Amniotic stem cell (primary cell): ENCODE data around the gene FAM153A.
"Not testable (repeated sequence)": the region's sequence is repeated elsewhere in the genome, so short reads cannot be mapped to it uniquely, and the experiment has no call there.

Experiments used
- DNase-seq: peaks from one replicate; lab custom pipeline; 2025; lab: John Stamatoyannopoulos, UW

FAM153A gene

DNA sequence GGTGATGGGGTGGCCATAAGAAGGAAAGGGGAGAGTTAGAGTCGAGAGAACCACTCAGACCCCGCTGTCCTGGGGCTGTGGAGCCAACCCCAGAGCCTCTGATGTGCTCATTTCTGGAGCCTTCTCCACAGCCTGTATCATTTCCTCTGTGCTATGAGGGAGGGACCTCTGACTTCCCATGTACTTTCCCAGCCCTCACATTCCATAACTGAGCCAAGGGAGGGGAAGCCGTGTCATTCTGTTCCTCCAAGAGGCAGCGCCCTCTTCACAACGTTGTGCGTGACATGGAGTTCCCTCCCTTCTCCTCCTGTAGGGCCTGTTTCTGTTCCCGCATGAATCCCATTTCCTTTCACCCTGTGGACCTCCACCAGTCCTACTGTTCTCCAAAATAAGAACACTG, 57.8 kb downstream of the FAM153A start:
- DNase-seq, result not testable (repeated sequence)

DNA sequence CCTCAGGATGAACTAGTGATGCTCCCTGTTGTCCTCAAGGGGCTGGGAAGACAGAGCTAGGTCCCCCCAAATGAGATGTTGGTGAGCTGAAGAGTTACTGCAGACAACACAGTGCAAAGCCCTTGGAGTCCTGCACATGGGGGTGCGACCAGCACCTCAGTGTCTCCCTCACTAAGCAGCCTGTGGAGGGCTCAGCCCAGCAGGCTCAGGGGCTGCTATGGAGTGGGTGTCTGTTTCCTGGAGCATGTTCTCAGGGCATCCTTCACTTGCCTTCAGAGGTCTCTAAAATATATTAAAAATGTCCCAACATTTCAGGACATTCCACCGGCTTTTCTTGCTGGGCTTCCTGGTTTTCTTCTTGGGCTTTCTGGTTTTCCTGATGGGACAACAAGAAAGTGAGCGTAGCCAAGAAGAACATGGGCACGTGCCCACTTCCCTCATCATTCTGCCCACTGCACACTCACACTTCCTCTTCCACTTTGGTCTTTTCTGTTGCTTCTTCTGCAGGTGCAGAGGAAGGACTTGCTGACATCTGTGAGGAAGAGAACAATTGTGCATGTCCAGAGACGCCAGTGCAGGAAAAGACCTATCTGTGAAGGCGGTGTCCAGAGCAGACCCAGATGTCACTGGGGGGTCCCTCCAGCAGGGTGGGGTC, 58.7 kb downstream of the FAM153A start:
- not testable (repeated sequence) for DNase-seq

DNA sequence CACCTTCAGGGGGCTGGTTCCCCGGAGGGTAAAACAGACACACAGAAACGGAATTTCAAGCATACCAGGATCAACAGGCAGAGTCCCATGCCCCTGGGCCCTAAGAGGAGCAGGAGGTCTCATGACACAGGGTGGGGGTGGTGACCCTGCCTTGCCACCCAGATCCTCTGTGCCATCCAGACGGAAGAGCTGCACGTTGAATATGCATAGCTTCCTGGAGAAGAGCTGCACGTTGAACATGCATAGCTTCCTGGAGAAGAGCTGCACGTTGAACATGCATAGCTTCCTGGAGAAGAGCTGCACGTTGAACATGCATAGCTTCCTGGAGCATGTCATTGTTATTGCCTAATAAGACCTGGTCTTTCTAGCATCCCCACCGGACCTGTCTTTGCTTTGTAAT, 59.9 kb downstream of the FAM153A start:
- not testable (repeated sequence) for DNase-seq

DNA sequence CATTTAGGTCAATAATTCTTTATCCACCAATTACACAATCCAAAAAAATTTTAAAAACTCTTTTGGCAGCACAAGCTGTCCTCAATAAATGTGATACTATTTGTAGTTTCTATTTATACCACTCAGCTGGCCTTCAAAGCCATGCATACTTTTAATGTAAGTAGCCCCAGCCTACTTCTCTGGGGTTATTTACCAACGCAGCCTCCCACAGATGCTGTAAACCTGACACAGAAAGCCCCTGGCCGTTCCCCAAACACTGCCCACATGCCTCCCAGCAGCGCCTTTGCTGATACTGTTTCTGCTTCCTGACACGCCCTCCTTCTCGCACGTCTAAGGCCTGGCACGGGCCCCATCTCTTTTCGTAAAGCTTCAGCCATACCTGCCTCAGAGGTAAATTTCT, 62.7 kb downstream of the FAM153A start:
- not testable (repeated sequence) for DNase-seq

DNA sequence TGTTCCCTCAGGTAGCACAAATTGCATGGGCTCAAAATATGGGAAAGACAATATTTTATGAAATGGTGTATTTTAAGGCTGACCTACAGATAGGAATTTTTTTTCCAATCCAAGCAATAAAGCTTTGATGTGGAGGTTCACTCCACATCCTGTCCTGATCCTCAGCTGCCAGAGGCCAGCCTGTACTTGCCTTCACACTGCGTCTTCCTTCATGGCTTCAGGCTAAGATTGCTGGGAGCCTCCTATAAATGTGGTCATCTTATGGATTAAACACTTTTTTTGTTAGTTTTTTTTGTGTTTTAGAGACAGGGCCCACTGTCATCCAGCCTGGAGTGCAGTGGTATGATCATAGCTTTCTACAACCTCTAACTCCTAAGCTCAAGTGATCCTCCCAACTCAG, 67.3 kb downstream of the FAM153A start:
- DNase-seq, result not testable (repeated sequence)

DNA sequence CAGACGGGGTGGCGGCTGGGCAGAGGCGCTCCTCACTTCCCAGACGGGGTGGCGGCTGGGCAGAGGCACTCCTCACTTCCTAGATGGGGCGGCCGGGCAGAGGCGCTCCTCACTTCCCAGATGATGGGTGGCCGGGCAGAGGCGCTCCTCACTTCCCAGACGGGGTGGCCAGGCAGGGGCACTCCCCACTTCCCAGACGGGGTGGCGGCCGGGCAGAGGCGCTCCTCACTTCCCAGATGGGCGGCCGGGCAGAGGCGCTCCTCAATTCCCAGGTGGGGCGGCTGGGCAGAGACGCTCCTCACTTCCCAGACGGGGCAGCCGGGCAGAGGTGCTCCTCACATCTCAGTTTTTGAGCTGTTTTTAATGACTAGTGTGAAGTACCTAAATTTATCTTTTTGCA, 86.6 kb downstream of the FAM153A start:
- not testable (repeated sequence) for DNase-seq

DNA sequence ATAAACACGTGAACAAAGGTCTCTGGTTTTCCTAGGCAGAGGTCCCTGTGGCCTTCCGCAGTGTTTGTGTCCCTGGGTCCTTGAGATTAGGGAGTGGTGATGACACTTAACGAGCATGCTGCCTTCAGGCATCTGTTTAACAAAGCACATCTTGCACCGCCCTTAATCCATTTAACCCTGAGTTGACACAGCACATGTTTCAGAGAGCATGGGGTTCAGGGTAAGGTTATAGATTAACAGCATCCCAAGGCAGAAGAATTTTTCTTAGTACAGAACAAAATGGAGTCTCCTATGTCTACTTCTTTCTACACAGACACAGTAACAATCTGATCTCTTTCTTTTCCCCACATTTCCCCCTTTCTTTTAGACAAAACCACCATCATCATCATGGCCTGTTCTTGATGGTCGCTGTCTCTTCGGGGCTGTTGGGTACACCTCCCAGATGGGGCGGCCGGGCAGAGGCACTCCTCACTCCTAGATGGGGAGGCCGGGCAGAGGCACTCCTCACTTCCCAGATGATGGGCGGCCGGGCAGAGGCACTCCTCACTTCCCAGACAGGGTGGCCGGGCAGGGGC, 87.3 kb downstream of the FAM153A start:
- DNase-seq, result not testable (repeated sequence)

DNA sequence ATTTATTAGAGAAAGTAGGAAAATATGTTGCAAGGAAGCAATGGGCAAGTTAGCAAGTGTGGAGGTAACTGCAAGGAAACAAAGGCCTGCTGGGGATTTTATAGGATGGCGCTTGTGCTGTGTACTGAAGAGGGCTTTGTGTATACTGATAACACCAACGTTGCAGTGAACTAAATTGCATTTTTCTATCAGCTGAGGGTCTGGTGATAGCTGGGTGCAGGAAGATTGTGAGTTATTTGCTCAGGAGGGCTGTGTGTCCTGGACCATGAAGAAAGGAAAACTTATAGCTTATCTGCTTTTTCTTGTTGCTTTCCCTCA, 88.2 kb downstream of the FAM153A start:
- DNase-seq, result not testable (repeated sequence)

DNA sequence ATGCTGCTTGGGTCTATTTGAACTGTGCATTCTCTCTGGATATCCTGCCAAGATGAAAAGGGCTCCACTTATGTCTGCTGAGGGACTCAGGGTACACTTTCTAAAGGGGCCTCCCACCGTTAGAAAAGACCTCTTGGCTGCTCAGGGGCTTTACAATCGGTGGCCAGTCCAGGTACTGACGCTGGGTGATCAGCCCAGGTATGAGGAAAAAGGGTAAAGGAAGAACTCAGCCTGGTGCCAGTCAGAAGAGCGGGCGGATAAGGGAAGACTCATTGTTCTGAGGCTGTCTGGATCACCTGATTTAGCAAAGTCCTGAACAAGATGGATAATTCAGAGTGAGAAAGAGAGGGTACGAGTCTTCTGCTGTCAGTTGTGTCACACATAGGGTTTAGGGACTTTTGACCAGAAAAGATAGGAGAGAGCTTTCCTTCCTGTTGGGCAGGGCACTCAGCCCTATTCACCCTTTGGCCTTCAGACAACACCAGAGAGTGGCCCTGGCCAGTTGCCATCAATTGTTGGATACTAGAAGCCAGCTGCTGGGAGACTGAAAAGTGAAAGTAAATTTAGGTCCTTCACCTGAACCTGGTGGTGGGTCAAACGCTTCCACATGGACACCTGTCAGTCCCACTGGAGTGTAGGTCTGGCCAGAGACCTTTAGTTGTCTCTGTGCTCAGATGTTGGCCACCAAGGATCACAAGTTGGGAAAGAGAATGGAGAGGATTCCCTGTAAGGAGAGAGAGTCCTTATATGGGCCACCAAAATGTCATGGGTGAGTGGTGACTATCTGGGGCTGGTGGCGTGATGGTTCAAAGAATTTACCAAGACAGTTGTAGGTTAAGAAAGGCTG, 88.8 kb downstream of the FAM153A start:
- DNase-seq, result not testable (repeated sequence)

DNA sequence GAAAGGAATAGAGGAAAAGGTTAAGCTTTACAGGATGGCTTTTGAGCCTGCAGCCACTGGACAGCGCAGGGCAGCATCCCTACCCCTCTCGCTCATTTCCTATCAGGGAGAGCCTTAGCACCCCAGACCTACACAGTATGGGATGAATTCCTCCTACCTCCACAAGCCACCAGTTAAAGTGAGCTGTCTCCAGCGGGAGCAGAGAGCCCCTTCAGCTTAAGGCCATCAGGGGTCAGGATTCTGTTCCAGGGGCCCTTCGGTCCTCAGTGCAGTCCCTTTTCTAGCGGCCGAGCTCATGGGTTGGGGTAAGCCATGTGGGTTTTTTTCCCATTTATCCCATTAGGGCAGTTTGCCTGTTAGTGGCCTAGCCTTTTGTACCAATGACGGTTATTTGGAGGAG, 89.7 kb downstream of the FAM153A start:
- not testable (repeated sequence) for DNase-seq

DNA sequence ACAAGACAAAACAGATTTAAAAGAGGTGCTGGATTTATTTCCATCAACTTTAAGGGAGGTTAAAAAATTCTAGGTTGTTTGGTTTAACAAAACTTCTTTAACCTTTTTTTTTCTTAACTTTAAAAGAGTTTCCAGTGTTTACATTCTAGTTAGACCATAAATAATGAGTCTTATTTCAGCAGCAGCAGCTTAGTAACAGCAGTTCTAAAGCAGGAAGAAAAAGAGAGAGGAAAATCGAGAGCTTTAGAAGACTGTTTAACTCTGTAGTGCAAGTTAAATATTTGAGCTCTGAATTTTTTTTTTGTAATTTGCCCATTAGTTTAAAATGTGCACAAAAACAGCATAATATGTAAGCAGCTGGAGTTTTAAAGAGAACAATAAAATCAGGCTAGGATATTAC, 90.2 kb downstream of the FAM153A start:
- not testable (repeated sequence) for DNase-seq

DNA sequence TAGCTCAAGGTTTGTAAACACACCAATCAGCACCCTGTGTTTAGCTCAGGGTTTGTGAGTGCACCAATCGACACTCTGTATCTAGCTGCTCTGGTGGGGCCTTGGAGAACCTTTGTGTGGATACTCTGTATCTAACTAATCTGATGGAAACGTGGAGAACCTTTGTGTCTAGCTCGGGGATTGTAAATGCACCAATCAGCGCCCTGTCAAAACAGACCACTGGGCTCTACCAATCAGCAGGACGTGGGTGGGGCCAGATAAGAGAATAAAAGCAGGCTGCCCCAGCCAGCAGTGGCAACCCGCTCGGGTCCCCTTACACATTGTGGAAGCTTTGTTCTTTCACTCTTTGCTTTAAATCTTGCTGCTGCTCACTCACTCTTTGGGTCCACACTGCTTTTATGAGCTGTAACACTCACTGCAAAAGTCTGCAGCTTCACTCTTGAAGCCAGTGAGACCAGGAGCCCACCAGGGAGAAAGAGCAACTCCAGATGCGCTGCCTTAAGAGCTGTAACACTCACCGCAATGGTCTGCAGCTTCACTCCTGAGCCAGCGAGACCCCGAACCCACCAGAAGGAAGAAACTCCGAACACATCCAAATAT, 93.6 kb downstream of the FAM153A start:
- not testable (repeated sequence) for DNase-seq

DNA sequence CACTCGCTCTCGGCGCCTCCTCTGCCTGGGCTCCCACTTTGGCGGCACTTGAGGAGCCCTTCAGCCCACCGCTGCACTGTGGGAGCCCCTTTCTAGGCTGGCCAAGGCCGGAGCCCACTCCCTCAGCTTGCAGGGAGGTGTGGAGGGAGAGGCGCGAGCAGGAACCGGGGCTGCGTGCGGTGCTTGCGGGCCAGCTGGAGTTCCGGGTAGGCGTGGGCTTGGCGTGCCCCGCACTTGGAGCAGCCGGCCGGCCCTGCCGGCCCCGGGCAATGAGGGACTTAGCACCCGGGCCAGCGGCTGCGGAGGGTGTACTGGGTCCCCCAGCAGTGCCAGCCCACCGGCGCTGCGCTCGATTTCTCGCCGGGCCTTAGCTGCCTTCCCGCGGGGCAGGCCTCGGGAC, 94.6 kb downstream of the FAM153A start:
- DNase-seq, result not testable (repeated sequence)

DNA sequence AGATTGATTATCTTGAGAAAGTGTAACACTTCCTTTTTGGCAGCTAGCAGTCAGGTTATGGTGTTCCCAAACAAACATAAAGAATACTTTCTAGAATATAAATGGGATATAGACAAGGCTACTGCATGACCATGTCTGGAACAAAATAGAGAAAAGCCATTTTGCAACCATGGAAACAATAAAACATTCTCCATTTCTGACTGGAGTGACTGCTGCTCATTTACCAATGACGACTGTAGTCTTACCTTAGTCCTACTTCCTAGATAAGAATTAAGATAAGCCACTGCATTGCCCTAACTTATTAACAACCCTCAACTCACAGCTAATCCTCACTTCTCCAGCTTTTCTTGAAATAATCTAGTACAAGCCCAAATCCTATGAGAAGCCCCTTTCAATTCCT, 100.8 kb downstream of the FAM153A start:
- DNase-seq, result not testable (repeated sequence)
